GM23338 (cell line): ENCODE measurements around the gene GARIN1A.

ENCODE experiments used
- CREB1 ChIP-seq: fragments of 250-450 bp; sonication (Bioruptor Pico); IDR thresholded peaks from 2 replicates; pipeline ENCODE4 v1.5.0; 2020; ENCODE audit warnings: low read depth, mild to moderate bottlenecking, moderate library complexity
- CTCF ChIP-seq, 2 experiments: fragments of 200-600 bp in 1 of 2; sonication (generic) in 1 of 2; conservative IDR thresholded peaks; 2 replicates each; pipeline versions ENCODE4 v1.5.1 to v1.6.1; 2016 to 2017; ENCODE audit warnings: antibody characterized with exemption in 2 of 2, low read depth in 2 of 2, mild to moderate bottlenecking in 2 of 2, moderate library complexity in 1 of 2
- EZH2 ChIP-seq: fragments of 200-600 bp; sonication (generic); IDR thresholded peaks from one replicate; pipeline ENCODE4 v1.8.0; 2017; ENCODE audit warnings: antibody characterized with exemption, mild to moderate bottlenecking, low read depth; ENCODE audit not compliant: unreplicated experiment
- EZH2phosphoT487 ChIP-seq: fragments of 200-600 bp; sonication (generic); IDR thresholded peaks from one replicate; pipeline ENCODE4 v1.8.1; 2018; ENCODE audit warnings: antibody characterized with exemption; ENCODE audit not compliant: unreplicated experiment
- JUNB ChIP-seq: IDR thresholded peaks from one replicate; pipeline ENCODE4 v1.6.1; 2016; ENCODE audit warnings: antibody characterized with exemption; ENCODE audit not compliant: unreplicated experiment
- NANOG ChIP-seq: IDR thresholded peaks from 2 replicates; pipeline ENCODE4 v1.6.1; 2016; ENCODE audit warnings: antibody characterized with exemption, borderline replicate concordance
- POLR2AphosphoS5 ChIP-seq: IDR thresholded peaks from 2 replicates; pipeline ENCODE4 v1.6.1; 2016; ENCODE audit warnings: antibody characterized with exemption, low read depth
- REST ChIP-seq: IDR thresholded peaks from one replicate; pipeline ENCODE4 v1.6.1; 2018; ENCODE audit warnings: antibody characterized with exemption; ENCODE audit not compliant: unreplicated experiment
- ZNF462 ChIP-seq: fragments of 250-450 bp; sonication (Bioruptor Pico); IDR thresholded peaks from 2 replicates; pipeline ENCODE4 v1.5.0; 2020; ENCODE audit warnings: mild to moderate bottlenecking, moderate library complexity

- peak; percentile 72 to 81 for TF ChIP-seq CTCF (conservative IDR thresholded peaks at IDR 0.05; ENCODE audit: low read depth in 2 of 2)
- TF ChIP-seq EZH2: no peak
- no peak for TF ChIP-seq POLR2AphosphoS5
- no peak for TF ChIP-seq JUNB
- TF ChIP-seq REST: no peak
- no peak for TF ChIP-seq CREB1 (CRISPR knock-in tag)
- TF ChIP-seq NANOG: no peak
- TF ChIP-seq EZH2phosphoT487: no peak
- no peak for TF ChIP-seq ZNF462 (CRISPR knock-in tag)
Measured at GRCh38 chr7:128672927-128673517, 930 bp downstream of the GARIN1A start.
